HL-60 (cell line): ENCODE measurements around the gene UNKL.

ENCODE experiments used
- DNase-seq, 2 experiments: peaks; one replicate each; pipeline ENCODE4 v3.0.0-alpha.2; 2010 to 2020; ENCODE audit warnings: low read depth in 1 of 2, low spot score in 1 of 2
- H3K27ac ChIP-seq: fragments of 250-450 bp; sonication (Bioruptor Pico); replicated peaks from 2 replicates; pipeline ENCODE4 v1.5.1; 2020; ENCODE audit warnings: mild to moderate bottlenecking, moderate library complexity
- H3K27me3 ChIP-seq: fragments of 250-450 bp; sonication (Bioruptor Pico); 2 replicates; pipeline ENCODE4 v1.5.1; 2021; ENCODE audit warnings: mild to moderate bottlenecking, moderate library complexity; ENCODE audit not compliant: insufficient read depth, poor library complexity, severe bottlenecking
- H3K4me3 ChIP-seq: replicated peaks from 2 replicates; pipeline ENCODE4 v1.5.1; 2011; ENCODE audit warnings: mild to moderate bottlenecking, control low read depth, low read length; ENCODE audit not compliant: insufficient read depth
- GABPA ChIP-seq: IDR thresholded peaks from 2 replicates; pipeline ENCODE4 v1.6.1; 2012; ENCODE audit warnings: low read depth
- POLR2AphosphoS5 ChIP-seq: IDR thresholded peaks from 2 replicates; pipeline ENCODE4 v1.6.1; 2012; ENCODE audit warnings: low read depth
- SPI1 ChIP-seq: IDR thresholded peaks from 2 replicates; pipeline ENCODE4 v1.6.1; 2012; ENCODE audit warnings: low read depth, mild to moderate bottlenecking, borderline replicate concordance
- TF ChIP-seq, protein P1 (sequence below): IDR thresholded peaks from 2 replicates; pipeline ENCODE4 v1.6.1; 2012; ENCODE audit warnings: low read depth; ENCODE audit not compliant: insufficient replicate concordance
- TF ChIP-seq, protein P2 (sequence below): IDR thresholded peaks from one replicate; pipeline ENCODE4 v1.5.1; 2011; ENCODE audit warnings: low read length, control low read depth, inconsistent platforms; ENCODE audit not compliant: insufficient read depth

The UNKL gene

GRCh38 chr16:1390239-1390779 is 24.2 kb downstream of the UNKL start:
- H3K4me3 ChIP-seq, result no peak overlapping the region
- H3K27ac ChIP-seq, result no peak overlapping the region
- no peaks in the 10 kb centered on the region for H3K27me3 ChIP-seq
- DNase-seq, result no peak
- TF ChIP-seq POLR2AphosphoS5 (no peak), SPI1 (no peak), GABPA (no peak)
- TF ChIP-seq, protein P1, sequence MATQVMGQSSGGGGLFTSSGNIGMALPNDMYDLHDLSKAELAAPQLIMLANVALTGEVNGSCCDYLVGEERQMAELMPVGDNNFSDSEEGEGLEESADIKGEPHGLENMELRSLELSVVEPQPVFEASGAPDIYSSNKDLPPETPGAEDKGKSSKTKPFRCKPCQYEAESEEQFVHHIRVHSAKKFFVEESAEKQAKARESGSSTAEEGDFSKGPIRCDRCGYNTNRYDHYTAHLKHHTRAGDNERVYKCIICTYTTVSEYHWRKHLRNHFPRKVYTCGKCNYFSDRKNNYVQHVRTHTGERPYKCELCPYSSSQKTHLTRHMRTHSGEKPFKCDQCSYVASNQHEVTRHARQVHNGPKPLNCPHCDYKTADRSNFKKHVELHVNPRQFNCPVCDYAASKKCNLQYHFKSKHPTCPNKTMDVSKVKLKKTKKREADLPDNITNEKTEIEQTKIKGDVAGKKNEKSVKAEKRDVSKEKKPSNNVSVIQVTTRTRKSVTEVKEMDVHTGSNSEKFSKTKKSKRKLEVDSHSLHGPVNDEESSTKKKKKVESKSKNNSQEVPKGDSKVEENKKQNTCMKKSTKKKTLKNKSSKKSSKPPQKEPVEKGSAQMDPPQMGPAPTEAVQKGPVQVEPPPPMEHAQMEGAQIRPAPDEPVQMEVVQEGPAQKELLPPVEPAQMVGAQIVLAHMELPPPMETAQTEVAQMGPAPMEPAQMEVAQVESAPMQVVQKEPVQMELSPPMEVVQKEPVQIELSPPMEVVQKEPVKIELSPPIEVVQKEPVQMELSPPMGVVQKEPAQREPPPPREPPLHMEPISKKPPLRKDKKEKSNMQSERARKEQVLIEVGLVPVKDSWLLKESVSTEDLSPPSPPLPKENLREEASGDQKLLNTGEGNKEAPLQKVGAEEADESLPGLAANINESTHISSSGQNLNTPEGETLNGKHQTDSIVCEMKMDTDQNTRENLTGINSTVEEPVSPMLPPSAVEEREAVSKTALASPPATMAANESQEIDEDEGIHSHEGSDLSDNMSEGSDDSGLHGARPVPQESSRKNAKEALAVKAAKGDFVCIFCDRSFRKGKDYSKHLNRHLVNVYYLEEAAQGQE, result no peak
- TF ChIP-seq, protein P2, sequence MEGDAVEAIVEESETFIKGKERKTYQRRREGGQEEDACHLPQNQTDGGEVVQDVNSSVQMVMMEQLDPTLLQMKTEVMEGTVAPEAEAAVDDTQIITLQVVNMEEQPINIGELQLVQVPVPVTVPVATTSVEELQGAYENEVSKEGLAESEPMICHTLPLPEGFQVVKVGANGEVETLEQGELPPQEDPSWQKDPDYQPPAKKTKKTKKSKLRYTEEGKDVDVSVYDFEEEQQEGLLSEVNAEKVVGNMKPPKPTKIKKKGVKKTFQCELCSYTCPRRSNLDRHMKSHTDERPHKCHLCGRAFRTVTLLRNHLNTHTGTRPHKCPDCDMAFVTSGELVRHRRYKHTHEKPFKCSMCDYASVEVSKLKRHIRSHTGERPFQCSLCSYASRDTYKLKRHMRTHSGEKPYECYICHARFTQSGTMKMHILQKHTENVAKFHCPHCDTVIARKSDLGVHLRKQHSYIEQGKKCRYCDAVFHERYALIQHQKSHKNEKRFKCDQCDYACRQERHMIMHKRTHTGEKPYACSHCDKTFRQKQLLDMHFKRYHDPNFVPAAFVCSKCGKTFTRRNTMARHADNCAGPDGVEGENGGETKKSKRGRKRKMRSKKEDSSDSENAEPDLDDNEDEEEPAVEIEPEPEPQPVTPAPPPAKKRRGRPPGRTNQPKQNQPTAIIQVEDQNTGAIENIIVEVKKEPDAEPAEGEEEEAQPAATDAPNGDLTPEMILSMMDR, result no peak

- H3K27ac ChIP-seq, result no peak overlapping the region
- TF ChIP-seq, protein P1, result no peak
- TF ChIP-seq POLR2AphosphoS5 (no peak), GABPA (no peak), SPI1 (no peak)
- TF ChIP-seq, protein P2, result no peak
- no peak for DNase-seq
- H3K4me3 ChIP-seq, result no peak overlapping the region
- no peaks in the 10 kb centered on the region for H3K27me3 ChIP-seq
These were observed 24.7 kb downstream of the UNKL start for GRCh38 chr16:1389762-1390161.

DNA sequence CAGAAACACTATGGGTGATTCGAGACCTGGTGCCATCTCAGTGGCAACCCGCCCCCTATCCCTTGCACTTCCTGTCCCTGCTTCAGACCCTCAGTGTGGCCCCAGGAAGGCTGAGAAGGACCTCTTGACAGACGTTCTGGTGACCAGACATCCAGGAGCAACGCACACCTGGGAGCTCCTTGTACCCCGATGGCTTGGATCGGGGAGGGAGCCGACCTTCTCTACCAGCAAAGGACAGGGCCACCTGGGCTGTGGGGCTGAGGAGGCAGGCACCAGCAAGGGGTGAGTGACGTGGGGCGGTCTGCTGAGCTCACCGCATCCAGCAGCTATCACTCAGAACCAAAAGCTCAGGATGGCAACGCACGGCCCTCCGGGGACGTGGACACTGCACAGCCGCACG is 27.2 kb downstream of the UNKL start:
- Histone ChIP-seq H3K27me3 (no peaks in the 10 kb centered on the region), H3K27ac (no peak overlapping the region), H3K4me3 (no peak overlapping the region)
- no peak for DNase-seq
- TF ChIP-seq, protein P2, result no peak
- TF ChIP-seq, protein P1, result no peak
- TF ChIP-seq SPI1, result no peak
- TF ChIP-seq POLR2AphosphoS5, result no peak
- TF ChIP-seq GABPA, result no peak
